Mesenchymal stem cell (in vitro differentiated cells and primary cell): ENCODE results near the gene CFDP1.

Source experiments
- DNase-seq: peaks from one replicate; pipeline ENCODE4 v3.0.0-alpha.2; 2013
- H2AFZ ChIP-seq: one replicate; pipeline ENCODE4 v1.6.1; 2013; ENCODE audit warnings: low read depth, mild to moderate bottlenecking, control low read depth, inconsistent platforms, low read length, moderate library complexity
- H2AK5ac ChIP-seq: 2 replicates; pipeline ENCODE4 v1.6.1; 2013; ENCODE audit warnings: low read length, moderate library complexity, mild to moderate bottlenecking, inconsistent platforms; ENCODE audit not compliant: severe bottlenecking
- H2BK120ac ChIP-seq: one replicate; pipeline ENCODE4 v1.6.1; 2013; ENCODE audit warnings: low read depth, mild to moderate bottlenecking, inconsistent platforms, low read length, moderate library complexity
- H2BK12ac ChIP-seq, 2 experiments: one replicate each; pipeline ENCODE4 v1.6.1; 2013; ENCODE audit warnings: inconsistent platforms in 2 of 2, low read length in 2 of 2, mild to moderate bottlenecking in 2 of 2, moderate library complexity in 2 of 2, control low read depth in 1 of 2
- H2BK15ac ChIP-seq: one replicate; pipeline ENCODE4 v1.6.1; 2013; ENCODE audit warnings: mild to moderate bottlenecking, low read depth, inconsistent platforms; ENCODE audit not compliant: poor library complexity, severe bottlenecking
- H2BK5ac ChIP-seq: 2 replicates; pipeline ENCODE4 v1.6.1; 2013; ENCODE audit warnings: low read depth, mild to moderate bottlenecking, low read length, control low read depth, inconsistent platforms; ENCODE audit not compliant: poor library complexity, severe bottlenecking
- H3K14ac ChIP-seq, 2 experiments: one replicate each; pipeline ENCODE4 v1.6.1; 2013; ENCODE audit warnings: inconsistent platforms in 2 of 2, low read length in 2 of 2, control low read depth in 1 of 2, mild to moderate bottlenecking in 1 of 2, moderate library complexity in 1 of 2
- H3K18ac ChIP-seq, 2 experiments: one replicate each; pipeline ENCODE4 v1.6.1; 2013; ENCODE audit warnings: inconsistent platforms in 2 of 2, low read length in 2 of 2, control low read depth in 1 of 2, low read depth in 1 of 2, mild to moderate bottlenecking in 1 of 2
- H3K23ac ChIP-seq, 2 experiments: one replicate each; pipeline ENCODE4 v1.6.1; 2013; ENCODE audit warnings: inconsistent platforms in 2 of 2, low read length in 2 of 2, mild to moderate bottlenecking in 2 of 2, moderate library complexity in 2 of 2, control low read depth in 1 of 2
- H3K27ac ChIP-seq: 2 replicates; pipeline ENCODE4 v1.5.1; 2013; ENCODE audit warnings: mild to moderate bottlenecking, moderate library complexity, low read length, control low read depth, inconsistent platforms; ENCODE audit not compliant: poor library complexity, severe bottlenecking
- H3K27me3 ChIP-seq, 2 experiments: 2 replicates each; pipeline versions ENCODE4 v1.6.1 to v1.7.0; 2013; ENCODE audit warnings: low read length in 2 of 2, mild to moderate bottlenecking in 2 of 2, moderate library complexity in 2 of 2, control low read depth in 1 of 2, inconsistent platforms in 1 of 2; ENCODE audit not compliant: control insufficient read depth in 1 of 2, insufficient read depth in 1 of 2
- H3K36me3 ChIP-seq, 2 experiments: 2 replicates each; pipeline versions ENCODE4 v1.6.1 to v1.7.0; 2013; ENCODE audit warnings: low read length in 2 of 2, control low read depth in 1 of 2, inconsistent platforms in 1 of 2, low read depth in 1 of 2, mild to moderate bottlenecking in 1 of 2; ENCODE audit not compliant: insufficient read depth in 2 of 2, control insufficient read depth in 1 of 2
- H3K4ac ChIP-seq, 2 experiments: one replicate each; pipeline ENCODE4 v1.6.1; 2013; ENCODE audit warnings: inconsistent platforms in 2 of 2, low read length in 2 of 2, mild to moderate bottlenecking in 2 of 2, moderate library complexity in 2 of 2, control low read depth in 1 of 2, low read depth in 1 of 2
- H3K4me1 ChIP-seq: 2 replicates; pipeline ENCODE4 v1.6.1; 2013; ENCODE audit warnings: low read depth, low read length, control low read depth; ENCODE audit not compliant: control insufficient read depth, insufficient read depth
- H3K4me2 ChIP-seq: 2 replicates; pipeline ENCODE4 v1.6.1; 2013; ENCODE audit warnings: low read length, mild to moderate bottlenecking, inconsistent platforms; ENCODE audit not compliant: poor library complexity, severe bottlenecking
- H3K4me3 ChIP-seq, 2 experiments: 2 replicates each; pipeline versions ENCODE4 v1.5.1 to v1.7.0; 2013; ENCODE audit warnings: low read length in 2 of 2, mild to moderate bottlenecking in 2 of 2, control low read depth in 1 of 2, low read depth in 1 of 2; ENCODE audit not compliant: insufficient read depth in 1 of 2
- H3K79me1 ChIP-seq: replicated peaks from 2 replicates; pipeline ENCODE4 v1.6.1; 2013; ENCODE audit warnings: mild to moderate bottlenecking, control low read depth, low read length, inconsistent platforms; ENCODE audit not compliant: poor library complexity, severe bottlenecking
- H3K9ac ChIP-seq: 2 replicates; pipeline ENCODE4 v1.7.0; 2013; ENCODE audit warnings: mild to moderate bottlenecking, low read length, moderate library complexity
- H3K9me3 ChIP-seq: 2 replicates; pipeline ENCODE4 v1.7.0; 2013; ENCODE audit warnings: mild to moderate bottlenecking, low read length; ENCODE audit not compliant: control insufficient read depth
- H4K8ac ChIP-seq: one replicate; pipeline ENCODE4 v1.6.1; 2013; ENCODE audit warnings: inconsistent platforms, mild to moderate bottlenecking, low read length, moderate library complexity
- H4K91ac ChIP-seq: one replicate; pipeline ENCODE4 v1.6.1; 2013; ENCODE audit warnings: mild to moderate bottlenecking, low read length, inconsistent platforms
- WGBS: methylation state at CpG from one replicate; pipeline ENCODE4 v1.1.7; 2013; ENCODE audit warnings: mixed read lengths; 5-methylcytosine and 5-hydroxymethylcytosine counted together

Gene CFDP1

DNA sequence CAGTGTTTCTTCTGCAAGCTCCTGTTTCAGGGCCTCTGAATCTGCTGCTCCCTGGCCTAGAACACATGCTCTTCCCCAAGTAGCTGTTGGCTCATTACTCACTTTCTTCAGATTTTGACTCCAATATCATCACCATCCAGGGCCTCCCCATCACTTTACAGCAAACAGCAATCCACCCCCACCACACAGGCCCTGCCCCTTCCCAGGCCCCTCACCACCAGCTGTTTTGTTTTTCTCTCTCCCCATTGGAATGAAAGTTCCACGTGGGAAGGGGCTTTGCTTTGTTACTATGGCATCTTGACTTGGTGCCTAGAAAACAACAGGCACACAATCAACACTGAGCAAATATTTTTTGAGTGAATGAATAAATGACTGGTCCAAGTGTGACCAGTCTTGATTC lies 27.1 kb upstream of the CFDP1 start:
- H2BK120ac ChIP-seq, result no peak overlapping the region
- 40% methylated on average over 1 of the region's 1 CpG for WGBS
- H3K9me3 ChIP-seq, result no peaks in the 10 kb centered on the region

DNA sequence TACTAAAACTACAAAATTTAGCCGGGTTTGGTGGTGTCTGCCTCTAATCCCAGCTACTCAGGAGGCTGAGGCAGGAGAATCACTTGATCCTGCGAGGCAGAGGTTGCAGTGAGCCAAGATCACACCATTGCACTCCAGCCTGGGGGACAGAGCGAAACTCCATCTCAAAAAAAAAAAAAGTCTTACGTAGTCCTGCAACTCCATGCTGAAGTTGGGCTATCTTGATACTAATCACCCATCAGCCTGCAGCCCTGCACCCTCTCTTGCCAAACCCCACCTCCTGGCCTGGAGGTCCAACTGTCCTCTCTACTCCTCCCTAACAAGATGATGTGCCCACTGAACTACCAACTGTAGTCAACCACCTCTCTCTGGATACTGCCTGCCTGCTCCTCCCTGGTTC lies 26.4 kb upstream of the CFDP1 start:
- Histone ChIP-seq H3K9ac (peak overlapping the region; percentile 31), H3K9me3 (no peaks in the 10 kb centered on the region), H3K27me3 (no peaks in the 10 kb centered on the region), H2AK5ac (no peak overlapping the region), H3K23ac (no peak overlapping the region), H3K14ac (no peak overlapping the region), H2AFZ (no peak overlapping the region), H3K36me3 (peaks cover 0 to 8% of the 10 kb centered on the region in 2 experiments), H3K4me2 (no peak overlapping the region), H2BK5ac (no peak overlapping the region), H2BK12ac (no peak overlapping the region), H2BK15ac (no peak overlapping the region), H3K27ac (no peak overlapping the region), H3K79me1 (peaks cover 19% of the 10 kb centered on the region), H3K18ac (no peak overlapping the region), H2BK120ac (no peak overlapping the region), H3K4ac (no peak overlapping the region), H4K8ac (no peak overlapping the region), H3K4me1 (peaks cover 5% of the 10 kb centered on the region), H3K4me3 (no peak overlapping the region), H4K91ac (no peak overlapping the region)
- 98% methylated on average over 4 of the region's 4 CpGs for WGBS
- DNase-seq, result no peak

More for the DNA sequence above, 27.1 kb upstream of the CFDP1 start:
- Histone ChIP-seq H4K8ac (no peak overlapping the region), H2AK5ac (no peak overlapping the region), H3K27ac (no peak overlapping the region), H3K23ac (no peak overlapping the region), H3K36me3 (peaks cover 0 to 8% of the 10 kb centered on the region in 2 experiments), H3K79me1 (peaks cover 18% of the 10 kb centered on the region), H4K91ac (no peak overlapping the region), H3K9ac (peak overlapping the region; percentile 31), H3K27me3 (no peaks in the 10 kb centered on the region), H3K4me1 (peaks cover 5% of the 10 kb centered on the region), H2AFZ (no peak overlapping the region), H3K14ac (no peak overlapping the region), H3K4ac (no peak overlapping the region), H2BK15ac (no peak overlapping the region), H3K4me2 (no peak overlapping the region), H2BK12ac (no peak overlapping the region), H3K18ac (no peak overlapping the region), H3K4me3 (no peak overlapping the region), H2BK5ac (no peak overlapping the region)
- no peak for DNase-seq

GRCh38 chr16:75458439-75458838 lies 25.1 kb upstream of the CFDP1 start:
- no peak for DNase-seq
- Histone ChIP-seq H2BK12ac (no peak overlapping the region), H3K27me3 (no peaks in the 10 kb centered on the region), H3K9ac (no peak overlapping the region), H4K91ac (no peak overlapping the region), H2BK120ac (no peak overlapping the region), H3K4me1 (peaks cover 11% of the 10 kb centered on the region), H2BK15ac (no peak overlapping the region), H3K14ac (no peak overlapping the region), H3K9me3 (no peaks in the 10 kb centered on the region), H3K4ac (no peak overlapping the region), H3K4me3 (no peak overlapping the region), H3K18ac (no peak overlapping the region), H2AK5ac (no peak overlapping the region), H3K79me1 (peaks cover 21% of the 10 kb centered on the region), H2AFZ (no peak overlapping the region), H3K4me2 (no peak overlapping the region), H4K8ac (no peak overlapping the region), H3K36me3 (peaks cover 0 to 8% of the 10 kb centered on the region in 2 experiments), H2BK5ac (no peak overlapping the region), H3K27ac (no peak overlapping the region), H3K23ac (no peak overlapping the region)
- WGBS, result 100% methylated on average over 1 of the region's 2 CpGs

GRCh38 chr16:75458029-75458428 lies 24.7 kb upstream of the CFDP1 start:
- Histone ChIP-seq H2BK12ac (no peak overlapping the region), H2AK5ac (no peak overlapping the region), H3K4me1 (peaks cover 13% of the 10 kb centered on the region), H3K9me3 (no peaks in the 10 kb centered on the region), H4K8ac (no peak overlapping the region), H4K91ac (no peak overlapping the region), H3K27me3 (no peaks in the 10 kb centered on the region), H3K4ac (no peak overlapping the region), H3K4me3 (no peak overlapping the region), H3K9ac (no peak overlapping the region), H3K36me3 (peaks cover 0 to 8% of the 10 kb centered on the region in 2 experiments), H3K23ac (no peak overlapping the region), H3K27ac (no peak overlapping the region), H2AFZ (no peak overlapping the region), H2BK120ac (no peak overlapping the region), H3K18ac (no peak overlapping the region), H3K14ac (no peak overlapping the region), H2BK5ac (no peak overlapping the region), H3K4me2 (no peak overlapping the region), H2BK15ac (no peak overlapping the region), H3K79me1 (peaks cover 21% of the 10 kb centered on the region)
- WGBS, result 100% methylated on average over 4 of the region's 4 CpGs
- no peak for DNase-seq
